Measurements from ENCODE around the gene CELF2. TPM values are rescaled to one million over a fixed set of nuclear protein-coding genes. Genes with fewer than 3 reads are reported as not detected.

The CELF2 gene
- total RNA-seq, 6 donors from 2014 or later, result 82.7 to 193 (median 120) TPM

GRCh38 chr10:10987111-10987510, 30.6 kb upstream of the CELF2 start:
- Histone ChIP-seq H3K27me3 (no peaks in the 10 kb centered on the region), H3K4me3 (no peak overlapping the region), H3K36me3 (no peaks in the 10 kb centered on the region), H3K27ac (no peak overlapping the region), H3K9me3 (no peaks in the 10 kb centered on the region), H3K4me1 (no peaks in the 10 kb centered on the region)
- ATAC-seq (ENCODE audit: low FRiP score in 2 of 2) (no peak), DNase-seq (no peak)
- TF ChIP-seq POLR2A (IDR thresholded peaks at IDR 0.05) (no peak), POLR2AphosphoS5 (IDR thresholded peaks at IDR 0.05) (no peak), EP300 (IDR thresholded peaks at IDR 0.05) (no peak), CTCF (IDR thresholded peaks at IDR 0.05) (no peak)
- whole genome bisulfite sequencing, 2 donors, result 88 to 89% methylated on average over 6 of the region's 6 CpGs

- Histone ChIP-seq H3K27ac (no peak overlapping the region), H3K36me3 (no peaks in the 10 kb centered on the region), H3K27me3 (no peaks in the 10 kb centered on the region), H3K4me1 (no peaks in the 10 kb centered on the region), H3K9me3 (no peaks in the 10 kb centered on the region), H3K4me3 (no peak overlapping the region)
- no peak for DNase-seq
- no peak for TF ChIP-seq CTCF (IDR thresholded peaks at IDR 0.05)
- no peak for TF ChIP-seq POLR2AphosphoS5 (IDR thresholded peaks at IDR 0.05)
- no peak for TF ChIP-seq POLR2A (IDR thresholded peaks at IDR 0.05)
- TF ChIP-seq EP300 (IDR thresholded peaks at IDR 0.05), result no peak
- ATAC-seq (ENCODE audit: low FRiP score in 2 of 2), result no peak
Measured at GRCh38 chr10:10989669-10990068, 28.0 kb upstream of the CELF2 start.

GRCh38 chr10:10991144-10991543, 26.5 kb upstream of the CELF2 start:
- WGBS, 2 donors, result 78 to 91% methylated on average over 2 of the region's 2 CpGs
- Histone ChIP-seq H3K27ac (no peak overlapping the region), H3K36me3 (no peaks in the 10 kb centered on the region), H3K9me3 (no peaks in the 10 kb centered on the region), H3K4me3 (no peak overlapping the region), H3K4me1 (no peaks in the 10 kb centered on the region), H3K27me3 (no peaks in the 10 kb centered on the region)
- no peak for TF ChIP-seq EP300 (IDR thresholded peaks at IDR 0.05)
- DNase-seq (no peak), ATAC-seq (ENCODE audit: low FRiP score in 2 of 2) (no peak)

GRCh38 chr10:10992072-10992471, 25.6 kb upstream of the CELF2 start:
- Histone ChIP-seq H3K9me3 (no peaks in the 10 kb centered on the region), H3K4me3 (no peak overlapping the region), H3K27me3 (no peaks in the 10 kb centered on the region), H3K4me1 (no peaks in the 10 kb centered on the region), H3K27ac (no peak overlapping the region), H3K36me3 (no peaks in the 10 kb centered on the region)
- ATAC-seq (ENCODE audit: low FRiP score in 2 of 2) (no peak), DNase-seq (no peak)
- WGBS, 2 donors, result 88 to 93% methylated on average over 2 of the region's 2 CpGs
- TF ChIP-seq POLR2A (IDR thresholded peaks at IDR 0.05), result no peak
- TF ChIP-seq CTCF (IDR thresholded peaks at IDR 0.05), result no peak
- TF ChIP-seq EP300 (IDR thresholded peaks at IDR 0.05), result no peak
- TF ChIP-seq POLR2AphosphoS5 (IDR thresholded peaks at IDR 0.05), result no peak

- ATAC-seq (ENCODE audit: low FRiP score in 2 of 2), result no peak
- WGBS, 2 donors, result 86 to 95% methylated on average over 3 of the region's 3 CpGs
- Histone ChIP-seq H3K4me3 (no peak overlapping the region), H3K9me3 (no peaks in the 10 kb centered on the region), H3K36me3 (no peaks in the 10 kb centered on the region), H3K27ac (no peak overlapping the region), H3K4me1 (no peaks in the 10 kb centered on the region), H3K27me3 (no peaks in the 10 kb centered on the region)
- TF ChIP-seq CTCF (IDR thresholded peaks at IDR 0.05) (no peak), POLR2A (IDR thresholded peaks at IDR 0.05) (no peak), POLR2AphosphoS5 (IDR thresholded peaks at IDR 0.05) (no peak), EP300 (IDR thresholded peaks at IDR 0.05) (no peak)
- no peak for DNase-seq
Measured at GRCh38 chr10:10992961-10993714, 24.5 kb upstream of the CELF2 start.
